ENCODE data around the gene SLC12A9. TPM values are rescaled to one million over a fixed set of nuclear protein-coding genes. Genes with fewer than 3 reads are reported as not detected.
"Not testable (repeated sequence)": the region's sequence is repeated elsewhere in the genome, so short reads cannot be mapped to it uniquely, and the experiment has no call there.

The SLC12A9 gene
- total and polyA plus RNA-seq, 8 donors = 2.9 to 44.6 (median 15.8) TPM

DNA sequence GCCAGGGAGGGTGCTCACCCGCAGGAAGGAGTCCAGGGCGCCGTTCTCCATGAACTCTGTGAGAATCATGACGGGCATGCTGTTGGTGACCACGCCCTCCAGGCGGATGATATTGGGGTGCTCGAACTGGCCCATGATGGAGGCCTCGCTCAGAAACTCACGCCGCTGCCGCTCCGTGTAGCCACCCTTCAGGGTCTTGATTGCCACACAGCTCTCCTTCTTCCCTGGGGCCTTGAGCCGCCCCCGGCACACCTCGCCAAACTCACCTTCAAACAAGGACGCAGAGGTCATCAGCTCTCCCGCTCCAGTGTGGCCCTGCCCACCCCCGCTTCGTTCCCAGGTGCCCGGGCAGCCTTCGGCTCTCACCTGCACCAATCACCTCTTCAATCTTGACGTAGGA lies 39.8 kb upstream of the SLC12A9 start:
- H3K4me1 ChIP-seq = peaks cover 0 to 6% (median 0%) of the 10 kb centered on the region in 4 donors
- peaks cover 55 to 99% (median 98%) of the 10 kb centered on the region in 4 donors for H3K36me3 ChIP-seq
- TF ChIP-seq EP300 (IDR thresholded peaks at IDR 0.05) (no peak), POLR2AphosphoS5 (IDR thresholded peaks at IDR 0.05) (no peak)
- TF ChIP-seq, protein P1, sequence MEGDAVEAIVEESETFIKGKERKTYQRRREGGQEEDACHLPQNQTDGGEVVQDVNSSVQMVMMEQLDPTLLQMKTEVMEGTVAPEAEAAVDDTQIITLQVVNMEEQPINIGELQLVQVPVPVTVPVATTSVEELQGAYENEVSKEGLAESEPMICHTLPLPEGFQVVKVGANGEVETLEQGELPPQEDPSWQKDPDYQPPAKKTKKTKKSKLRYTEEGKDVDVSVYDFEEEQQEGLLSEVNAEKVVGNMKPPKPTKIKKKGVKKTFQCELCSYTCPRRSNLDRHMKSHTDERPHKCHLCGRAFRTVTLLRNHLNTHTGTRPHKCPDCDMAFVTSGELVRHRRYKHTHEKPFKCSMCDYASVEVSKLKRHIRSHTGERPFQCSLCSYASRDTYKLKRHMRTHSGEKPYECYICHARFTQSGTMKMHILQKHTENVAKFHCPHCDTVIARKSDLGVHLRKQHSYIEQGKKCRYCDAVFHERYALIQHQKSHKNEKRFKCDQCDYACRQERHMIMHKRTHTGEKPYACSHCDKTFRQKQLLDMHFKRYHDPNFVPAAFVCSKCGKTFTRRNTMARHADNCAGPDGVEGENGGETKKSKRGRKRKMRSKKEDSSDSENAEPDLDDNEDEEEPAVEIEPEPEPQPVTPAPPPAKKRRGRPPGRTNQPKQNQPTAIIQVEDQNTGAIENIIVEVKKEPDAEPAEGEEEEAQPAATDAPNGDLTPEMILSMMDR (IDR thresholded peaks at IDR 0.05) = no peak
- 90 to 92% (median 91%) methylated on average over 21 to 22 of the region's 22 CpGs for WGBS, 5 donors
- H3K27ac ChIP-seq = no peak overlapping the region
- H3K4me3 ChIP-seq = no peak overlapping the region
- H3K27me3 ChIP-seq = no peaks in the 10 kb centered on the region
- no peak for DNase-seq
- no peaks in the 10 kb centered on the region for H3K9me3 ChIP-seq
- intact Hi-C loops (cut with DNase I; ENCODE audit: low total_unique reads) = no loop called here

DNA sequence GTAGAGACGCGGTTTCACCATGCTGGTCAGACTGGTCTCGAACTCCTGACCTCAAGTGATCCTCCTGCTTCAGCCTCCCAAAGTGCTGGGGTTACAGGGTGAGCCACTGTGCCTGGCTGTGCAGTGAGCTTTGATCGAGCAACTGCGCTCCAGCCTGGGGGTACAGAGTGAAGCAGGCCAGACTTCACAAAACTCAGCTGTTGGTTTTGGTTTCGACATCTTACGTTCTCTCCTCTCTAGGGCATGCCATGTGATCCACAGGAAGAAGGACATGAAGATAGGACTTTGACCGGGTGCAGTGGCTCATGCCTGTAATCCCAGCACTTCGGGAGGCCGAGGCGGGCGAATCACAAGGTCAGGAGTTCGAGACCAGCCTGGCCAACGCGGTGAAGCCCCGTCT lies 36.0 kb upstream of the SLC12A9 start:
- intact Hi-C loops (cut with DNase I; ENCODE audit: low total_unique reads); H3K4me3 ChIP-seq; H3K9me3 ChIP-seq; H3K27me3 ChIP-seq; DNase-seq; H3K27ac ChIP-seq; H3K4me1 ChIP-seq: not testable (repeated sequence)
- H3K36me3 ChIP-seq = peaks cover 52 to 99% (median 97%) of the 10 kb centered on the region in 4 donors
- 86 to 96% (median 93%) methylated on average over 15 to 16 of the region's 16 CpGs for WGBS, 5 donors

DNA sequence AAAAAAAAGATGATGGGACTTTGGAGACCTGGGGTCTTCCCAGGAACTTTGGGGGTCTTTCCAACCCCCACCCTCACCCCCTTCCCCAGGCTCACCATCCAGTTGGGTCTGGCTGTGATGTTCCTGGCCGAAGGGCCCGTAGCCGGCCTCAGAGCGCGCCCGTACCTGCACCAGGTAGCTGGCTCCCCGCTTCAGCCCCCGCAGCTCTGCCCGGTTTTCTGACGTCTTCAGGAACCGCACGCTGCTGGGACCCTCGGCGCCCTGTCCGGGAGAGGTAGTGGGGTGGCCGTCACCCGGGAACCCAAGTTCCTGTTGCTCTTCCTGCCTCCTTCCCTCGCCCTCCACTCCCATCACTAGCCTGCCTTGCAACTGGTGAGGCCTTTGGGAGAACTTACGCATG lies 35.4 kb upstream of the SLC12A9 start:
- peaks cover 55 to 99% (median 97%) of the 10 kb centered on the region in 4 donors for H3K36me3 ChIP-seq
- H3K4me3 ChIP-seq = no peak overlapping the region
- H3K4me1 ChIP-seq = no peaks in the 10 kb centered on the region
- intact Hi-C loops (cut with DNase I; ENCODE audit: low total_unique reads) = no loop called here
- TF ChIP-seq EP300 (IDR thresholded peaks at IDR 0.05) (no peak), POLR2A (IDR thresholded peaks at IDR 0.05) (no peak), POLR2AphosphoS5 (IDR thresholded peaks at IDR 0.05) (no peak)
- TF ChIP-seq, protein P1 (IDR thresholded peaks at IDR 0.05) = no peak
- H3K27ac ChIP-seq = no peak overlapping the region
- DNase-seq = no peak
- H3K9me3 ChIP-seq = no peaks in the 10 kb centered on the region
- H3K27me3 ChIP-seq = no peaks in the 10 kb centered on the region
- WGBS, 5 donors = 91 to 97% (median 94%) methylated on average over 19 of the region's 19 CpGs

DNA sequence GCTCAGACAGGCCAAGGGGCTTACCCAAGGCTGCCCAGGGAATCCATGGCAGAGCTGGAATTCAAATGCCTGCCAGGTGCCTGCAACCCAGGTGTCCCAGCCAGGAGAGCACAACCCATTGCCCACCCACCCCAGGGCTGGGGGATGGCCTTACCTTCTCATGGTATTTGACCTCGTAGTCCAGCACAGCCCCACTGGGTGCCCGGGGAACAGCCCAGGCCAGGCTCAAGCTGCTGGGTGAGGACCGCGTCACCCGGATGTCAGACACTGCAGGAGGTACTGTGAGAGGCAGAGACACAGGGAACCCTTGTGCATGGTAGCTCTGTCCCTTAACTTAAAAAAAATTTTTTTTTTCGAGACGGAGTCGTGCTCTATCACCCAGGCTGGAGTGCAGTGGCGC lies 34.1 kb upstream of the SLC12A9 start:
- no peak overlapping the region for H3K27ac ChIP-seq
- TF ChIP-seq POLR2AphosphoS5 (IDR thresholded peaks at IDR 0.05) (no peak), EP300 (IDR thresholded peaks at IDR 0.05) (no peak), POLR2A (IDR thresholded peaks at IDR 0.05) (no peak)
- TF ChIP-seq, protein P1 (IDR thresholded peaks at IDR 0.05) = no peak
- WGBS, 5 donors = 86 to 99% (median 95%) methylated on average over 3 to 9 of the region's 9 CpGs
- intact Hi-C loops (cut with DNase I; ENCODE audit: low total_unique reads) = no loop called here
- H3K36me3 ChIP-seq = peaks cover 54 to 99% (median 97%) of the 10 kb centered on the region in 4 donors
- H3K9me3 ChIP-seq = no peaks in the 10 kb centered on the region
- no peak overlapping the region for H3K4me3 ChIP-seq
- no peaks in the 10 kb centered on the region for H3K4me1 ChIP-seq
- H3K27me3 ChIP-seq = no peaks in the 10 kb centered on the region
- no peak for DNase-seq

DNA sequence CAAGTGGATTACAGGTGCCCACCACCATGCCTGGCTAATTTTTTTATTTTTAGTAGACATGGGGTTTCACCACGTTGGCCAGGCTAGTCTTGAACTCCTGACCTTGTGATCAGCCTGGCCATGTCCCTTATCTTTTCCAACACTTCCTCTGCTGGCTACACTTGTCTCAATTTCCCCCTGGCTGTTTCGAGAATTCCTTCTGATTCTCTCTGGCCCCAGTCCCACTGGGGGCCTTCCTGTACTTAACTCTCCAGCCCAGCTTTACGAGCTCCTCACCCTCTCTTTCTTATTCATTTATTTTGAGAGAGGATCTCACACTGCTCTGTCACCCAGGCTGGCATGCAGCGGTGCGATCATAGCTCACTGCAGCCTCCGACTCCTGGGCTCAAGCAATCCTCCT lies 33.7 kb upstream of the SLC12A9 start:
- intact Hi-C loops (cut with DNase I; ENCODE audit: low total_unique reads) = no loop called here
- TF ChIP-seq, protein P1 (IDR thresholded peaks at IDR 0.05) = no peak
- TF ChIP-seq EP300 (IDR thresholded peaks at IDR 0.05) = no peak
- TF ChIP-seq POLR2AphosphoS5 (IDR thresholded peaks at IDR 0.05) = no peak
- no peak for TF ChIP-seq POLR2A (IDR thresholded peaks at IDR 0.05)
- Histone ChIP-seq H3K27ac (no peak overlapping the region), H3K4me1 (peaks cover 0 to 3% (median 0%) of the 10 kb centered on the region in 4 donors), H3K9me3 (no peaks in the 10 kb centered on the region), H3K4me3 (no peak overlapping the region), H3K27me3 (peaks cover 0 to under 1% (median 0%) of the 10 kb centered on the region in 3 donors), H3K36me3 (peaks cover 53 to 99% (median 97%) of the 10 kb centered on the region in 4 donors)
- DNase-seq = no peak
- 80 to 90% (median 85%) methylated on average over 6 of the region's 6 CpGs for WGBS, 5 donors
